Vagina (tissue), 2 donors: ENCODE results near the gene TUNAR. TPM values are rescaled to one million over a fixed set of nuclear protein-coding genes. Genes with fewer than 3 reads are reported as not detected.

Source experiments
- DNase-seq, 2 donors: peaks; one replicate each; pipeline ENCODE4 v3.0.0-alpha.2; 2017; ENCODE audit errors: extremely low spot score in 2 of 2
- H3K27ac ChIP-seq: fragments of 200-600 bp; sonication (generic); one replicate; pipeline ENCODE4 v1.5.1; 2019
- H3K27me3 ChIP-seq: fragments of 200-600 bp; sonication (generic); one replicate; pipeline ENCODE4 v1.5.1; 2019
- H3K36me3 ChIP-seq, 2 donors: fragments of 200-600 bp; sonication (generic); one replicate each; pipeline ENCODE4 v1.5.1; 2017 to 2019
- H3K4me1 ChIP-seq: fragments of 200-600 bp; sonication (generic); one replicate; pipeline ENCODE4 v1.5.1; 2019
- H3K4me3 ChIP-seq, 2 donors: fragments of 200-600 bp; sonication (generic); 1 replicate in 1 of 2; 2 replicates in 1 of 2; pipeline ENCODE4 v1.5.1; 2016 to 2019
- H3K9me3 ChIP-seq: fragments of 200-600 bp; sonication (generic); one replicate; pipeline ENCODE4 v1.5.1; 2019
- POLR2A ChIP-seq, 2 donors: fragments of 450-650 bp; IDR thresholded peaks; one replicate each; pipeline ENCODE4 v1.6.1; 2017; ENCODE audit warnings: antibody characterized with exemption in 2 of 2, mild to moderate bottlenecking in 2 of 2, moderate library complexity in 2 of 2
- POLR2AphosphoS5 ChIP-seq, 2 donors: sonication (generic); formaldehyde crosslinking; IDR thresholded peaks; one replicate each; pipeline ENCODE4 v1.9.0; 2017; ENCODE audit warnings: antibody characterized with exemption in 2 of 2, mild to moderate bottlenecking in 2 of 2, low read depth in 1 of 2; ENCODE audit not compliant: insufficient read depth in 1 of 2
- intact Hi-C: fragments of 100-400 bp; cut with DNase I; formaldehyde crosslinking; loops from one replicate; pipeline ENCODE4 v1.15.1; 2023
- total RNA-seq: library from RNA; depleted of rRNA; stranded (reverse); fragments of >200 nt; gene quantifications from one replicate; pipeline ENCODE4 v1.2.3, GENCODE V29; 2016
- TF ChIP-seq, protein P1 (sequence below), 3 experiments: fragments of 450-650 bp in 2 of 3; fragments of 200-600 bp in 1 of 3; sonication (generic) in 1 of 3; IDR thresholded peaks; one replicate each; pipeline ENCODE4 v1.5.1; 2017 to 2019; ENCODE audit warnings: antibody characterized with exemption in 3 of 3, mild to moderate bottlenecking in 2 of 3, moderate library complexity in 2 of 3

TUNAR gene
- total RNA-seq, 1 donor from 2014 or later, result not detected

DNA sequence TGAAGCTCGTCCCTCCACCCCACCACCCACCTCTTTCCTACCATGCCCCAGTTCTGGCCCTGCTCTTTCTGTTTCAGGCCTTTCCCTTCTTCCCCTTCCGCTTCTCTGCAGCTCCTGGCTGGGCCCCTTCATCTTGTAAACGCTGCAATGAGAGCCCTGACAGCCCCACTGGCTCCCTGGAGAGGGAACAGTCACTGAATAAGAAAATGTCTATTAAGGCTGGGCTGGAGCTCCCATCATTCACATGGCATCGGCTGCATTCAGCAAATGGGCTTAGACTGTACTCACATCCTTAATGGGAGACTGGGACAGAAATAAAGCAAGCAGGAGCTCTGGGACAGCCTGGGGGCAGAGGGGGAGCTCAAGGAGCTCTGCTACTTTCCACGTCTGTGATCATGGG, 45.2 kb upstream of the TUNAR start:
- H3K27me3 ChIP-seq, result no peaks in the 10 kb centered on the region
- TF ChIP-seq POLR2AphosphoS5 (IDR thresholded peaks at IDR 0.05; ENCODE audit: insufficient read depth in 1 of 2, low read depth in 1 of 2) (no peak), POLR2A (IDR thresholded peaks at IDR 0.05) (no peak)
- TF ChIP-seq, protein P1, sequence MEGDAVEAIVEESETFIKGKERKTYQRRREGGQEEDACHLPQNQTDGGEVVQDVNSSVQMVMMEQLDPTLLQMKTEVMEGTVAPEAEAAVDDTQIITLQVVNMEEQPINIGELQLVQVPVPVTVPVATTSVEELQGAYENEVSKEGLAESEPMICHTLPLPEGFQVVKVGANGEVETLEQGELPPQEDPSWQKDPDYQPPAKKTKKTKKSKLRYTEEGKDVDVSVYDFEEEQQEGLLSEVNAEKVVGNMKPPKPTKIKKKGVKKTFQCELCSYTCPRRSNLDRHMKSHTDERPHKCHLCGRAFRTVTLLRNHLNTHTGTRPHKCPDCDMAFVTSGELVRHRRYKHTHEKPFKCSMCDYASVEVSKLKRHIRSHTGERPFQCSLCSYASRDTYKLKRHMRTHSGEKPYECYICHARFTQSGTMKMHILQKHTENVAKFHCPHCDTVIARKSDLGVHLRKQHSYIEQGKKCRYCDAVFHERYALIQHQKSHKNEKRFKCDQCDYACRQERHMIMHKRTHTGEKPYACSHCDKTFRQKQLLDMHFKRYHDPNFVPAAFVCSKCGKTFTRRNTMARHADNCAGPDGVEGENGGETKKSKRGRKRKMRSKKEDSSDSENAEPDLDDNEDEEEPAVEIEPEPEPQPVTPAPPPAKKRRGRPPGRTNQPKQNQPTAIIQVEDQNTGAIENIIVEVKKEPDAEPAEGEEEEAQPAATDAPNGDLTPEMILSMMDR (IDR thresholded peaks at IDR 0.05), result no peak
- intact Hi-C loops, result no loop called here
- H3K27ac ChIP-seq, result no peak overlapping the region
- H3K4me1 ChIP-seq, result no peaks in the 10 kb centered on the region
- H3K9me3 ChIP-seq, result no peaks in the 10 kb centered on the region
- DNase-seq, result peak; percentile 40 to 77
- H3K36me3 ChIP-seq, result no peaks in the 10 kb centered on the region
- H3K4me3 ChIP-seq, result no peak overlapping the region

DNA sequence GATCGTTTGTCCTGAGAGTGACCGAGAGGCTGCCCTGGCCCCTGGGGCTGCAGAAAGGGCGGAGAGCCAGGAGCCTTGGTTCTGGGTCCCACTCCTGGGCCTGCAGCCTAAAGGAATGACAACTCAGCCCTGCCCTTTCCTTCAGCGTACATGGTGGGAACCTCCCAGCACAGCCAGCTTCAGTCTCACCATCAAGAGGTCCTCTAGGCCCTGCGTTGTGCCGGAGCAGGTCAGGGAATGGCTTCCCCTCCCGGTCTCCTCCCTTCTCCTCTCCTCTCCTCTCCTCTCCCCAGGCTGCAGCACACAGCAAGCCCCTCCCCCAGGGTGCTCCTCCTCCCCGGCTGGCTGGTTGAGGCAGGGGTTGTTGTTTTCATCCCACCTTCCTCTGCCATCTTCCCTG, 44.6 kb upstream of the TUNAR start:
- no peak overlapping the region for H3K4me3 ChIP-seq
- intact Hi-C loops, result no loop called here
- no peaks in the 10 kb centered on the region for H3K4me1 ChIP-seq
- no peak overlapping the region for H3K27ac ChIP-seq
- no peak for TF ChIP-seq POLR2AphosphoS5 (IDR thresholded peaks at IDR 0.05; ENCODE audit: insufficient read depth in 1 of 2, low read depth in 1 of 2)
- TF ChIP-seq, protein P1 (IDR thresholded peaks at IDR 0.05), result no peak
- TF ChIP-seq POLR2A (IDR thresholded peaks at IDR 0.05), result no peak
- H3K9me3 ChIP-seq, result no peaks in the 10 kb centered on the region
- no peaks in the 10 kb centered on the region for H3K27me3 ChIP-seq
- peak; percentile 56 to 90 for DNase-seq
- no peaks in the 10 kb centered on the region for H3K36me3 ChIP-seq

DNA sequence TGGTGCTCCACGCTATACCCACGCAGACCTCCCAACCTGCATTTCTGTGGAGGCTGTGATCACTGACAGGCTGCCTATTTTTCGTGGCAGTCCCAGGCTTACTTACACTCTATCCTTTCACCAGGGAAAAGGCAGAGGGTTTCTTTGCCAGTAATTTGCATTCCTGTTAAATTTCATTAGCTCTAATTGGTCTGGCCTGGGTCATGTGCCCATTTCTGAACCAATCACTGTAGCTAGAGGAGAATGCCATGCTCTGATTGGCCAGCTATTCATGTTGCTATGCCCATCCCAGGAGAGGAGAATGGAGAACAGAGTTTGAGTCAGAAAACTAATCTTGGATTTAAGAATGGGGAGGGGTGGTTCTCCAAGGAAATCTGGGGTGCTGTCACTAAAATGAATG, 43.2 kb upstream of the TUNAR start:
- no peaks in the 10 kb centered on the region for H3K27me3 ChIP-seq
- intact Hi-C loops, result no loop called here
- no peak for DNase-seq
- H3K36me3 ChIP-seq, result no peaks in the 10 kb centered on the region
- H3K9me3 ChIP-seq, result no peaks in the 10 kb centered on the region
- TF ChIP-seq, protein P1 (IDR thresholded peaks at IDR 0.05), result no peak
- TF ChIP-seq POLR2AphosphoS5 (IDR thresholded peaks at IDR 0.05; ENCODE audit: insufficient read depth in 1 of 2, low read depth in 1 of 2), result no peak
- TF ChIP-seq POLR2A (IDR thresholded peaks at IDR 0.05), result no peak
- H3K4me1 ChIP-seq, result no peaks in the 10 kb centered on the region
- H3K4me3 ChIP-seq, result no peak overlapping the region
- no peak overlapping the region for H3K27ac ChIP-seq

DNA sequence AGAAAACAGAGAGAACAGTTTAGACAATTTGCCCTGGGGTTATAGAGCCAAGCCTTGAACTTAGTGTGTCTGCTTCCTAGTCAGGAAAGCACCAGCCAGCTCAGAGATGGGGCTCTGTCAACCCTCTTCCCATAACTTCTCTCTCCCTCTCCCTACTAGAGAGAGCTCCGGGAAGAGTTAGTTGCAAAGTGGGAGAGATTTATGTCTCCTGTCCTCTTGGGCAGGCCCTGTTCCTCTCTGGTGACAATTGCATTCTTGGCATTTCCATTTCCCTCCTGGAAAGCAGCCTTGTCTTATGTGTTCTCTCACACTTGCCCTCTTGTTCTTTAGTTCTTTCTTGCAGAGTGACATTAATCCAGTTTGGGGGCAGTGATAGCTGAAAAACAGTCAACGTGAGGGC, 42.1 kb upstream of the TUNAR start:
- Histone ChIP-seq H3K27me3 (no peaks in the 10 kb centered on the region), H3K36me3 (no peaks in the 10 kb centered on the region)
- intact Hi-C loops, result no loop called here

DNA sequence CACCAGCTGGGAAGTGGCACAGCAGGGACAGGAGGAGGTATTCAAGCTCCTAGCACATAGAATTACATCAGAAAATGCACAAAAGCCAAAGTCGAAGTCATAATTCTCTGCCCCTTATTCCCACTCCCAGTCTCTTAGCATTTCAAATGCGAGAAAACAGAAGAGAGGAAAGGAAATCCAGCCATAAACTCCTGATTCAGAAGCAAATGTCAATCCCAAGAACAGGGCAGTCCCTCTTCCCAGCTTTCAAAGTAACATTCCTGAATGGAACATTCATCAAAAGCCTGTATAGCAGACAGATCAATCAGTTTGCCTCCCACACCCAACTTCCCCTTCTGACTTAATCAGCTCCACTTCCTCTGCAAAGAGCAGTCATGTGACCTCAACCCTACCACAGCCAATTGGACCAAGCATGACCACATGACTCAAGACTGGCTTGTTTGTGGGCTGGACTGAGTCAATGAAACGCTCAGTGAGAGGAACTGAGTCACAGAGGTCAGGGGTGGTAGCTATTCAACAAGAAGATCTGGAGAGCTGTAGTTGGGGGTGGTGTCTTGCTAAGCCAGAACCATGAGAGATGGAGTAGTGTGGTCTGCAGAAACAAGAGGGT, 41.4 kb upstream of the TUNAR start:
- H3K27ac ChIP-seq, result no peak overlapping the region
- no peaks in the 10 kb centered on the region for H3K9me3 ChIP-seq
- no peaks in the 10 kb centered on the region for H3K36me3 ChIP-seq
- H3K4me1 ChIP-seq, result no peaks in the 10 kb centered on the region
- TF ChIP-seq POLR2AphosphoS5 (IDR thresholded peaks at IDR 0.05; ENCODE audit: insufficient read depth in 1 of 2, low read depth in 1 of 2) (no peak), POLR2A (IDR thresholded peaks at IDR 0.05) (no peak)
- TF ChIP-seq, protein P1 (IDR thresholded peaks at IDR 0.05), result no peak
- intact Hi-C loops, result no loop called here
- DNase-seq, result peak; percentile 67
- H3K4me3 ChIP-seq, result no peak overlapping the region
- H3K27me3 ChIP-seq, result no peaks in the 10 kb centered on the region

More for the DNA sequence above, 42.1 kb upstream of the TUNAR start:
- H3K4me1 ChIP-seq, result no peaks in the 10 kb centered on the region
- no peaks in the 10 kb centered on the region for H3K9me3 ChIP-seq
- TF ChIP-seq POLR2AphosphoS5 (IDR thresholded peaks at IDR 0.05; ENCODE audit: insufficient read depth in 1 of 2, low read depth in 1 of 2) (no peak), POLR2A (IDR thresholded peaks at IDR 0.05) (no peak)
- TF ChIP-seq, protein P1 (IDR thresholded peaks at IDR 0.05), result no peak
- peak in 1 of 2 donors; percentile 56 for DNase-seq
- no peak overlapping the region for H3K27ac ChIP-seq
- H3K4me3 ChIP-seq, result no peak overlapping the region
